HEK293 (cell line): ENCODE results near the gene TMEM170B.
A peak's percentile ranks its signal among the peaks of the same experiment; 100 is the strongest.

ENCODE experiments used
- CTCF ChIA-PET: fragments of 350-600 bp; formaldehyde crosslinking; extraction: SDS; loops from one replicate; lab custom pipeline; 2021; ENCODE audit warnings: antibody characterized with exemption; lab: Yijun Ruan, JAX
- POLR2A ChIA-PET: fragments of 300-600 bp; formaldehyde crosslinking; extraction: SDS; loops from one replicate; lab custom pipeline; 2020; ENCODE audit warnings: antibody characterized with exemption, inconsistent platforms; lab: Yijun Ruan, JAX
- H3K27ac ChIP-seq: fragments of 200-500 bp; sonication (Bioruptor generic); 2 replicates; pipeline ENCODE4 v1.5.1; 2014; ENCODE audit warnings: low read depth, low read length, control low read depth, inconsistent platforms; ENCODE audit errors: extremely low read depth
- H3K36me3 ChIP-seq, 2 experiments: fragments of 200-500 bp in 1 of 2; sonication (Bioruptor generic) in 1 of 2; 1 replicate in 1 of 2; 2 replicates in 1 of 2; pipeline ENCODE4 v1.5.1; 2014 to 2017; ENCODE audit warnings: inconsistent platforms in 2 of 2, low read length in 2 of 2; ENCODE audit not compliant: control insufficient read depth in 2 of 2, insufficient read depth in 1 of 2
- H3K4me1 ChIP-seq: fragments of 200-500 bp; sonication (Bioruptor generic); 2 replicates; pipeline ENCODE4 v1.5.1; 2014; ENCODE audit warnings: mild to moderate bottlenecking, low read length, inconsistent platforms; ENCODE audit not compliant: control insufficient read depth, insufficient read depth
- H3K4me3 ChIP-seq: 2 replicates; pipeline ENCODE4 v1.5.1; 2011; ENCODE audit warnings: low read depth, mild to moderate bottlenecking, control low read depth, low read length, moderate library complexity
- H3K9me3 ChIP-seq: fragments of 200-500 bp; sonication (Bioruptor generic); 2 replicates; pipeline ENCODE4 v1.5.1; 2014; ENCODE audit warnings: low read depth, low read length, inconsistent platforms; ENCODE audit not compliant: control insufficient read depth, insufficient read depth
- GFI1B ChIP-seq: fragments of 450-650 bp; formaldehyde crosslinking; IDR thresholded peaks from 2 replicates; pipeline ENCODE4 v1.5.1; 2016; ENCODE audit warnings: missing biosample characterization, missing genetic modification characterization
- HOXD13 ChIP-seq: sonication (generic); formaldehyde crosslinking; IDR thresholded peaks from 2 replicates; pipeline ENCODE4 v1.8.0; 2022; ENCODE audit warnings: missing genetic modification reagents, borderline replicate concordance
- SETDB1 ChIP-seq: IDR thresholded peaks from one replicate; pipeline ENCODE4 v1.6.1; 2017; ENCODE audit warnings: mild to moderate bottlenecking, low read length, moderate library complexity, mixed read lengths; ENCODE audit not compliant: insufficient read length
- WT1 ChIP-seq: fragments of 450-650 bp; formaldehyde crosslinking; IDR thresholded peaks from 2 replicates; pipeline ENCODE4 v1.5.1; 2016; ENCODE audit warnings: missing biosample characterization, missing genetic modification characterization
- ZIC2 ChIP-seq: fragments of 450-650 bp; formaldehyde crosslinking; IDR thresholded peaks from 2 replicates; pipeline ENCODE4 v1.5.1; 2016; ENCODE audit warnings: missing biosample characterization, missing genetic modification characterization
- ZNF10 ChIP-seq: fragments of 450-650 bp; formaldehyde crosslinking; IDR thresholded peaks from 2 replicates; pipeline ENCODE4 v1.5.1; 2017; ENCODE audit warnings: missing biosample characterization, missing genetic modification characterization
- ZNF112 ChIP-seq: fragments of 450-650 bp; formaldehyde crosslinking; IDR thresholded peaks from 2 replicates; pipeline ENCODE4 v1.5.0; 2017; ENCODE audit warnings: missing biosample characterization, missing genetic modification characterization
- ZNF148 ChIP-seq: fragments of 450-650 bp; formaldehyde crosslinking; IDR thresholded peaks from 2 replicates; pipeline ENCODE4 v1.5.0; 2017; ENCODE audit warnings: missing biosample characterization, missing genetic modification characterization, borderline replicate concordance
- ZNF155 ChIP-seq: fragments of 450-650 bp; formaldehyde crosslinking; IDR thresholded peaks from 2 replicates; pipeline ENCODE4 v1.5.1; 2016; ENCODE audit warnings: missing biosample characterization, missing genetic modification characterization
- ZNF518A ChIP-seq: fragments of 450-650 bp; formaldehyde crosslinking; conservative IDR thresholded peaks from 2 replicates; pipeline ENCODE4 v1.5.1; 2016; ENCODE audit warnings: low read depth, missing biosample characterization, missing genetic modification characterization
- ZNF560 ChIP-seq: fragments of 450-650 bp; formaldehyde crosslinking; IDR thresholded peaks from 2 replicates; pipeline ENCODE4 v1.5.1; 2017; ENCODE audit warnings: missing biosample characterization, missing genetic modification characterization, borderline replicate concordance
- ZNF629 ChIP-seq: fragments of 450-650 bp; formaldehyde crosslinking; IDR thresholded peaks from 2 replicates; pipeline ENCODE4 v1.5.1; 2017; ENCODE audit warnings: missing biosample characterization, missing genetic modification characterization
- ZNF701 ChIP-seq: fragments of 450-650 bp; formaldehyde crosslinking; IDR thresholded peaks from 2 replicates; pipeline ENCODE4 v1.5.1; 2016; ENCODE audit warnings: missing biosample characterization, missing genetic modification characterization
- ZNF830 ChIP-seq: fragments of 450-650 bp; IDR thresholded peaks from 2 replicates; pipeline ENCODE4 v1.5.0; 2018; ENCODE audit warnings: missing biosample characterization, missing genetic modification characterization, low read depth, mild to moderate bottlenecking, moderate library complexity

TMEM170B gene

DNA sequence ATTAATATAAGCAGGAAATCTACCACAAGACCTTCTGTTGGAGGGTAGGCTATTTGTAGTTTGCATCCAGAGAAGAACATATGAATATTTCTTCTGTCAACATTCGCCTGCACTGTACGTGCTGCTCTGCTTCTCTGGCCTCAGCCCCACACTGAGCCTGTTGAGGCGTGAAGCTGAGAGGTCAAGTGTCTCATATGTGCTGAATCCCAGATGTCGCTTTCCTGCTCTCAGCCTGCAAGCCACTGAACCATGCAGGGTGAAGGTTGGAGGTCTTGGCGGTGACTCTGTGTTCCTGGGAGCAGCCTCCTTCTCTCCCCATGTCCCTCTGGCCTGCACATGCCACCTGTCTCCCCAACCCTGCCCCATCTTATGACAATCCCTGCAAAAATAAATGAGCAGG, 83.6 kb downstream of the TMEM170B start:
- no peak overlapping the region for H3K27ac ChIP-seq
- no peaks in the 10 kb centered on the region for H3K36me3 ChIP-seq
- CTCF ChIA-PET = interaction anchor here (1.5 kb wide), 1 partner anchor 14 kb away, joined by 4 read pairs; no protein-coding TSS in a partner anchor
- TF ChIP-seq WT1 (no peak), ZIC2 (0 out of 2 replicates have a peak, but pooled peaks have one; percentile 10)
- TF ChIP-seq, all 188 proteins: peak for 1
- POLR2A ChIA-PET = interaction anchor here (0.6 kb wide), 1 partner anchor 1096 kb away, joined by 3 read pairs; no protein-coding TSS in a partner anchor
- Histone ChIP-seq H3K9me3 (no peaks in the 10 kb centered on the region), H3K4me3 (no peak overlapping the region), H3K4me1 (no peaks in the 10 kb centered on the region)

- POLR2A ChIA-PET = no interaction called here
- no peaks in the 10 kb centered on the region for H3K36me3 ChIP-seq
- no peak for TF ChIP-seq ZNF701 (tag by site-specific recombination)
- TF ChIP-seq ZNF560 (tag by site-specific recombination) = no peak
- H3K4me3 ChIP-seq = no peak overlapping the region
- CTCF ChIA-PET = interaction anchor here (0.6 kb wide), 1 partner anchor 148 kb away, joined by 3 read pairs; no protein-coding TSS in a partner anchor
- H3K9me3 ChIP-seq = no peaks in the 10 kb centered on the region
- no peak overlapping the region for H3K27ac ChIP-seq
- no peaks in the 10 kb centered on the region for H3K4me1 ChIP-seq
These were observed 84.6 kb downstream of the TMEM170B start for GRCh38 chr6:11622156-11622555.

GRCh38 chr6:11623272-11623671, 85.7 kb downstream of the TMEM170B start:
- CTCF ChIA-PET = no interaction called here
- Histone ChIP-seq H3K9me3 (no peaks in the 10 kb centered on the region), H3K4me1 (no peaks in the 10 kb centered on the region), H3K4me3 (no peak overlapping the region), H3K27ac (no peak overlapping the region), H3K36me3 (no peaks in the 10 kb centered on the region)
- TF ChIP-seq GFI1B (tag by site-specific recombination) (no peak), ZNF112 (tag by site-specific recombination) (no peak), HOXD13 (no peak), ZNF155 (no peak), ZNF148 (tag by site-specific recombination) (no peak), ZNF629 (no peak), SETDB1 (no peak), ZNF10 (tag by site-specific recombination) (no peak), ZNF518A (tag by site-specific recombination) (no peak), ZNF830 (tag by site-specific recombination) (no peak)
- POLR2A ChIA-PET = no interaction called here
